Lung (tissue), 12 donors: Measurements from ENCODE around the gene SPRED3. TPM values are rescaled to one million over a fixed set of nuclear protein-coding genes. Genes with fewer than 3 reads are reported as not detected.

Source experiments
- ATAC-seq: fragments of 200-7000 bp; cut with Tn5 transposase; one replicate; pipeline ENCODE4 v1.9.1; 2020; ENCODE audit warnings: moderate number of reproducible peaks; ENCODE audit not compliant: insufficient read depth, low FRiP score
- DNase-seq, 3 donors: peaks; one replicate each; pipeline ENCODE4 v3.0.0-alpha.2; 2013 to 2017
- H3K27ac ChIP-seq, 2 donors: one replicate each; pipeline ENCODE4 v1.5.1; 2013; ENCODE audit warnings: mild to moderate bottlenecking in 2 of 2, moderate library complexity in 2 of 2, control low read depth in 1 of 2, inconsistent platforms in 1 of 2, low read depth in 1 of 2, low read length in 1 of 2
- H3K27me3 ChIP-seq, 3 donors: one replicate each; pipeline ENCODE4 v1.5.1; 2013; ENCODE audit warnings: low read length in 2 of 3; ENCODE audit not compliant: control insufficient read depth in 3 of 3, insufficient read depth in 3 of 3
- H3K36me3 ChIP-seq, 4 donors: one replicate each; pipeline ENCODE4 v1.5.1; 2013; ENCODE audit warnings: low read length in 4 of 4, mild to moderate bottlenecking in 1 of 4, moderate library complexity in 1 of 4; ENCODE audit not compliant: control insufficient read depth in 4 of 4, insufficient read depth in 4 of 4
- H3K4me1 ChIP-seq, 5 donors: one replicate each; pipeline ENCODE4 v1.5.1; 2013; ENCODE audit warnings: low read length in 5 of 5, mild to moderate bottlenecking in 2 of 5, moderate library complexity in 1 of 5; ENCODE audit not compliant: control insufficient read depth in 5 of 5, insufficient read depth in 5 of 5
- H3K4me3 ChIP-seq: one replicate; pipeline ENCODE4 v1.5.1; 2013; ENCODE audit warnings: mild to moderate bottlenecking, control low read depth, moderate library complexity
- H3K9ac ChIP-seq, 2 donors: one replicate each; pipeline ENCODE4 v1.5.1; 2013; ENCODE audit warnings: low read length in 2 of 2, control low read depth in 1 of 2; ENCODE audit not compliant: insufficient read depth in 1 of 2
- H3K9me3 ChIP-seq, 4 donors: one replicate each; pipeline ENCODE4 v1.5.1; 2013; ENCODE audit warnings: low read length in 3 of 4, mild to moderate bottlenecking in 1 of 4, moderate library complexity in 1 of 4; ENCODE audit not compliant: control insufficient read depth in 4 of 4, insufficient read depth in 3 of 4
- CTCF ChIP-seq: IDR thresholded peaks from 2 replicates; pipeline ENCODE4 v1.5.1; 2012; ENCODE audit warnings: mild to moderate bottlenecking; ENCODE audit errors: control extremely low read depth, extremely low read depth
- WGBS, 2 donors: extraction: QIAGEN DNeasy Blood & Tissue Kit; methylation state at CpG; one replicate each; pipeline ENCODE4 v1.1.7; 2013; 5-methylcytosine and 5-hydroxymethylcytosine counted together
- polyA plus RNA-seq, 2 donors: library from polyadenylated mRNA; stranded (reverse); fragments of 200-250 nt; gene quantifications; one replicate each; pipeline ENCODE4 v1.2.1, GENCODE V29; 2013
- total RNA-seq, 2 donors: library from RNA; depleted of rRNA in 1 of 2; stranded (reverse); fragments of >200 nt in 1 of 2; gene quantifications; one replicate each; pipeline ENCODE4 v1.2.1, GENCODE V29; 2014 to 2021
- donor health status: control.
- donor health status: control.
- donor health status: Bipolar disorder and iron deficiency.
- donor health status: healthy.
- donor health status: DM: yes; HTN: yes; CAD: no.

Gene SPRED3
- total and polyA plus RNA-seq, 4 donors = 0.09 to 2.6 (median 1.3) TPM

DNA sequence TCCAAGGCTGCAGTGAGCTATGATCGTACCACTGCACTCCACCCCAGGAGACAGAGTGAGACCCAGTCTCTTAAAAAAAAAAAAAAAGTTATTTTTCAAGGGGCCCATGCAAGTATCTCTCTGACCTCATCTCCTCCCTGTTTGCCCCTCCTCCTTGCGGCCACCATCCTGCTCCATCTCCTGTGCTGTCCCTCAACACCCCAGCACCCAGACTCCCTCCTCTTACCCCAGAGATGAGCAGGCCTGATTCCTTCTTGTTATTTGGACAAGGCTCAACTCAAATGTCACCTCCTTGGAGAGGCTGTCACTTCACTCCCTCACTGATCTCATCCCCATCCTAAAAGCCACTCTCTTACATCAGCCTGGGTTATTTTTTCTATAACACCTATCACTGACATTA lies 49.4 kb downstream of the SPRED3 start:
- TF ChIP-seq CTCF = no peak
- peaks cover 0 to 4% (median 3%) of the 10 kb centered on the region in 3 donors for H3K27me3 ChIP-seq
- 85 to 92% methylated on average over 2 of the region's 2 CpGs for WGBS, 2 donors
- H3K27ac ChIP-seq = no peak overlapping the region
- H3K4me3 ChIP-seq = no peak overlapping the region
- ATAC-seq (no peak), DNase-seq (no peak)
- no peak overlapping the region for H3K9ac ChIP-seq
- H3K36me3 ChIP-seq = no peaks in the 10 kb centered on the region
- H3K4me1 ChIP-seq = no peaks in the 10 kb centered on the region
- H3K9me3 ChIP-seq = no peaks in the 10 kb centered on the region

DNA sequence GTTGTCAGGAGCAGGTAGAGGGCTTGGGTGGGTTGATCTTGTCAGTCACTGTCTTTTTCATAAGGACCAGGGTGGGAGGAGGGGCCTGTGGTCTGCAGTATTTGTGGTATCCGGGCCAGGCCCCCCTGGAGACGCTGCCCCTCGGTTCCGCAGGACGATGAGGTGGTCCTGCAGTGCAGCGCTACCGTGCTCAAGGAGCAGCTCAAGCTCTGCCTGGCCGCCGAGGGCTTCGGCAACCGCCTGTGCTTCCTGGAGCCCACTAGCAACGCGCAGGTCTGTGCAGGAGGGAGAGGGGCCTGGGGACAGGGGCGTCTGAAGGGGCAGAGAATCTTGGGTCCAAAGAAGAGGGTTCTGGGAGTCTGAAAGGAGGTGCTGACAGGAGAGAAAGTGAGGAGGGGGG lies 52.1 kb downstream of the SPRED3 start:
- Histone ChIP-seq H3K27ac (no peak overlapping the region), H3K27me3 (no peaks in the 10 kb centered on the region), H3K4me1 (no peaks in the 10 kb centered on the region), H3K9me3 (no peaks in the 10 kb centered on the region), H3K36me3 (no peaks in the 10 kb centered on the region), H3K4me3 (no peak overlapping the region), H3K9ac (no peak overlapping the region)
- no peak for TF ChIP-seq CTCF
- 82 to 90% methylated on average over 14 of the region's 14 CpGs for WGBS, 2 donors
- ATAC-seq = no peak
- no peak for DNase-seq

- 42 to 44% methylated on average over 6 to 7 of the region's 7 CpGs for WGBS, 2 donors
- no peak overlapping the region for H3K9ac ChIP-seq
- H3K27me3 ChIP-seq = no peaks in the 10 kb centered on the region
- no peak overlapping the region for H3K27ac ChIP-seq
- no peaks in the 10 kb centered on the region for H3K9me3 ChIP-seq
- ATAC-seq (no peak), DNase-seq (no peak)
- TF ChIP-seq CTCF = no peak
- H3K4me1 ChIP-seq = no peaks in the 10 kb centered on the region
- H3K36me3 ChIP-seq = no peaks in the 10 kb centered on the region
- no peak overlapping the region for H3K4me3 ChIP-seq
These were observed 53.3 kb downstream of the SPRED3 start for GRCh38 chr19:38441657-38442348.

GRCh38 chr19:38442736-38443135 lies 54.2 kb downstream of the SPRED3 start:
- DNase-seq (no peak), ATAC-seq (no peak)
- Histone ChIP-seq H3K36me3 (no peaks in the 10 kb centered on the region), H3K27ac (no peak overlapping the region), H3K4me3 (no peak overlapping the region), H3K4me1 (no peaks in the 10 kb centered on the region), H3K27me3 (no peaks in the 10 kb centered on the region), H3K9me3 (no peaks in the 10 kb centered on the region), H3K9ac (no peak overlapping the region)
- no peak for TF ChIP-seq CTCF
- 86 to 87% methylated on average over 9 of the region's 9 CpGs for WGBS, 2 donors
